GM18511 (cell line): ENCODE data around the gene FIGN.

Experiments
- ATAC-seq: cut with Tn5 transposase; IDR thresholded peaks from one replicate; pipeline ENCODE4 v1.9.1; 2021; ENCODE audit warnings: mild to moderate bottlenecking, moderate library complexity; ENCODE audit not compliant: unreplicated experiment

Gene FIGN

DNA sequence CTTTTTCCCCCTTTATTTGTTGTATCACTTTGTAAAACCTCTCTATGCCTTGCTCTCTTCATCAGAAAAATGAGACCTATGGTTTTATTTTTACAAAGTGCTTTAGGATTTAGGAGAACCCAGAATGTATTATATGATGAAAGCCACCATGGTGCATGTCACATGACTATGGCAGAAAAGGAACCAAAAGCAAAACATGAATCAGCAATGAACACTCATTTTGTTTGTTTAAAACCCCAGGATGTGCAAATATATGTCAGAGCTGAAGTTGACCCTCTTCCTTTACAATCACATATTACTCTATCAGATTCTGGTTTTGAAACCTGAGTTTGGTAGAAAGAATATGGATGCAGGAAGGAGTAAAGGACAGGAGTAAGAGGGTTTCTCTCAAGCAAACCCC lies 70.0 kb downstream of the FIGN start:
- ATAC-seq: no peak

DNA sequence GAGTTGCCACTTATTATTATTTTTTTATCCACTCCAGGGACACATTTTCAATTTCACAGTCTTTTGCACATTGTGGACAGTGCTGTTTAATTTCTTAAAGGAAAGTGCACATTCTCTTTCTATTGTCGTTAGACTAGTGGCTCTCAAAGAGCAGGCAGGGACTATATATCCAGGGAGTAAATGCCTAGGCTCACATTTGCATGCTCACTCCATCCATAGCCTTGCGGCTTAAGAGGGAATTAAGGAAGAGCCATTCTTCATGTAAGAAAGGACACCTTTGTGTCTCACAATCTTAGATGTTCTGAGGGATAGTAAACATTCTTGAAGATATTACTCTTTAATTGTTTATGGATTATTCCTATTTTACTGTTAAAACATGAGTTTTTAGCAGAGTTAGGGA lies 70.8 kb downstream of the FIGN start:
- no peak for ATAC-seq

- ATAC-seq: no peak
Observed at GRCh38 chr2:163664610-163665009, 71.2 kb downstream of the FIGN start.

- no peak for ATAC-seq
Observed at GRCh38 chr2:163662141-163662780, 73.5 kb downstream of the FIGN start.

- ATAC-seq: no peak
Observed at GRCh38 chr2:163659224-163659623, 76.6 kb downstream of the FIGN start.

DNA sequence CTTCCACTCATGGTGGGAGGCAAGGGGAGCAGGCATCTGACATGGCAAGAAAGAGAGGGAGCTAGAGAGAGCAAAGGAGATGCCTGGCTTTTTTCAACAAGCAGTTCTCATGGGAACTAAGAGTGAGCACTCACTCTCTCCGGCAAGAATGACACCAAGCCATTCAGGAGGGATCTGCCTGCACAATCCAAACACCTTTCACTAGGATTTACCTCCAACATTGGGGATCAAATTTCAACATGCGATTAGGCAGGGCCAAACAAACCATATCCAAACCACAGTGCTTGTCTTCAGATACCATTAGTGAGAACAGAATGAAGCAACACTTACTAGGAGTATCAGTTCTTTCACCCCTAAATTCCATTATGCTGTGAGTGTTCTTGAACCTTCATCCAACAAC lies 77.3 kb downstream of the FIGN start:
- no peak for ATAC-seq

GRCh38 chr2:163657281-163657656 lies 78.5 kb downstream of the FIGN start:
- ATAC-seq: no peak

- no peak for ATAC-seq
Observed at GRCh38 chr2:163656622-163657280, 79.1 kb downstream of the FIGN start.

GRCh38 chr2:163655667-163656066 lies 80.1 kb downstream of the FIGN start:
- ATAC-seq: no peak

- no peak for ATAC-seq
Observed at GRCh38 chr2:163652751-163653150, 83.1 kb downstream of the FIGN start.

- ATAC-seq: no peak
Observed at GRCh38 chr2:163649080-163649479, 86.7 kb downstream of the FIGN start.

- ATAC-seq: no peak
Observed at GRCh38 chr2:163647300-163647699, 88.5 kb downstream of the FIGN start.

- ATAC-seq: no peak
Observed at GRCh38 chr2:163646687-163647086, 89.1 kb downstream of the FIGN start.

GRCh38 chr2:163644238-163644637 lies 91.6 kb downstream of the FIGN start:
- no peak for ATAC-seq

DNA sequence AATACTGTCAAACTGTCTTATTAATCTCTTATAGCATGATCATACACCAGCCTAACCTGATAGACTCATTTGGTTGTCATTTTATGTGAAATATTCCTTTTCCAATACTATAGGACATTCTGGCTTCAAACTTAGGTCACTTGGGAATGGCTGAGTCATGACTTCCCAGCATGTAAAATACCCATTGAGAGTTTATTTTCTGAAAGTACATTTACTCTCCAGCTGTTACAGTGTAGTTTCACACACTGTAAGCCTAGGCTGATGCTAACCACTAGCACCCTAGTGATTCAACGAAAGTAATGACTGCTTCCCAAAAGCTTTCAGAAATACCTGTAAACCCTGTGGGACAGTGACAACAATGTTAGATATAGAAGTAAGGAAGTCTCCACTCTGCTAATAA lies 93.8 kb downstream of the FIGN start:
- ATAC-seq: no peak

GRCh38 chr2:163640542-163641193 lies 95.1 kb downstream of the FIGN start:
- no peak for ATAC-seq

- no peak for ATAC-seq
Observed at GRCh38 chr2:163637871-163638270, 97.9 kb downstream of the FIGN start.

- ATAC-seq: no peak
Observed at GRCh38 chr2:163633291-163633690, 102.5 kb downstream of the FIGN start.

GRCh38 chr2:163630836-163631235 lies 105.0 kb downstream of the FIGN start:
- ATAC-seq: no peak

DNA sequence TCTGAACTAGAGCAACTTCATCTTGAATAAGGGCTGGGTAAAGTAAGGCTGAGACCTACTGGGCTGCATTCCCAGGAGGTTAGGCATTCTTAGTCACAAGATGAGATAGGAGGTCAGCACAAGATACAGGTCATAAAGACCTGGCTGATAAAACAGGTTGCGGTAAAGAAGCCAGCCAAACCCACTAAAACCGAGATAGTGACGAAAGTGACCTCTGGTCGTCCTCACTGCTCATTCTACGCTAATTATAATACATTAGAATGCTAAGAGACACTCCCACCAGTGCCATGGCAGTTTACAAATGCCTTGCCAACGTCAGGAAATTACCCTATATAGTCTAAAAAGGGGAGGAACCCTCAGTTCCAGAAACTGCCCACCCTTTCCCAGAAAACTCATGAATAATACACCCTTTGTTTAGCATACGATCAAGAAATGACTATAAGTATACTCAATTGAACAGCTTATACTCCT lies 109.1 kb downstream of the FIGN start:
- no peak for ATAC-seq

- no peak for ATAC-seq
Observed at GRCh38 chr2:163626208-163626607, 109.6 kb downstream of the FIGN start.

GRCh38 chr2:163625632-163626031 lies 110.2 kb downstream of the FIGN start:
- ATAC-seq: no peak
